CD4-positive, alpha-beta T cell treated with Interleukin-15 for 4 hours (primary cell): Measurements from ENCODE around the gene RPS25.
"Not testable (repeated sequence)": the region's sequence is repeated elsewhere in the genome, so short reads cannot be mapped to it uniquely, and the experiment has no call there.

Experiments
- DNase-seq: peaks from one replicate; pipeline ENCODE4 v3.0.0-alpha.2; 2020; ENCODE audit warnings: low spot score

Gene RPS25

DNA sequence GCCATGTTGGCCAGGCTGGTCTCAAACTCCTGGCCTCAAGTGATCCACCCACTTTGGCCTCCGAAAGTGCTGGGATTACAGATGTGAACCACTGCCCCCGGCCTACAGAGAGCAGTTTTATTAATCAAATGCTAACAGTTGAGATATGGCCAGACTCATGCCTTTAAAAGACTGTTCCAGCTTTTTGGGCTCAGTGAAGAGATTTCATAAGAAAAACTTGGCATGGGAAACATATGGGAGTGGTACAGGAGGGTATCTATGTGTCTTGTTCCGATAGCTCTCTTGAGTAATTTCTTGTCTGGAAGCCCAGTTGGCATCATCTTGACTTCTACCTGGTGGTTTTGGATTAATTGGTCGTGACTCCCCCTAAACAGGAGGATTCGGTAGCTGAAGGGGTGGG is 20.7 kb upstream of the RPS25 start:
- no peak for DNase-seq

DNA sequence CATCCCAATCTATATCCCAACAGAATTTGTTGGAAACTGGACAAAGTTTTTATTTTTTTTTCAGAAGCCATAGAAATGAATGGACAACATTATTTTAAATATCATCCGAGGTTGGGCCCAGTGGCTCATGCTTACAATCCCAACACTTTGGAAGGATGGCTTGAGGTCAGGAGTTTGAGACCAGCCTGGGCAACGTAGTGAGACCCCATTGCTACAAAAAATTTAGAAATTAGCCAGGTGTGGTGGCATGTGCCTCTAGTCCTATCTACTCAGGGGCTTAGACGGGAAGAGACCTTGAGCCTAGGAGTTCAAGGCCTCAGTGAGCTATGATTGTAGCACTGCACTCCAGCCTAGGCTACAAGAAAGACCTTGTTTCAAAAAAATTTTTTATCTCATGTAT is 16.7 kb upstream of the RPS25 start:
- no peak for DNase-seq

DNA sequence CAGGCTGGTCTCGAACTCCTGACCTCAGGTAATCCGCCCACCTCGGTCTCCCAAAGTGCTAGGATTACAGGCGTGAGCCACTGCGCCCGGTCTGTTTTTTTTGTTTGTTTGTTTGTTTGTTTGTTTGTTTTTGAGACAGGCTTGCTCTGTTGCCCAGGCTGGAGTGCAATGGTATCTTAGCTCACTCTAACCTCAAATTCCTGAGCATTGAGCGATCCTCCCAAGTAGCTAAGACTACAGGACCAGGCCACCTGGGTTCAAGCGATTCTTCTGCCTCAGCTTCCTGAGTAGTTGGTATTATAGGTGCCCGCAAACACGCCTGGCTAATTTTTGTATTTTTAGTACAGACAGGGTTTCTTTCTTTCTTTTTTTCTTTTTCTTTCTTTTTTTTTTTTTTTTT is 15.3 kb upstream of the RPS25 start:
- not testable (repeated sequence) for DNase-seq

DNA sequence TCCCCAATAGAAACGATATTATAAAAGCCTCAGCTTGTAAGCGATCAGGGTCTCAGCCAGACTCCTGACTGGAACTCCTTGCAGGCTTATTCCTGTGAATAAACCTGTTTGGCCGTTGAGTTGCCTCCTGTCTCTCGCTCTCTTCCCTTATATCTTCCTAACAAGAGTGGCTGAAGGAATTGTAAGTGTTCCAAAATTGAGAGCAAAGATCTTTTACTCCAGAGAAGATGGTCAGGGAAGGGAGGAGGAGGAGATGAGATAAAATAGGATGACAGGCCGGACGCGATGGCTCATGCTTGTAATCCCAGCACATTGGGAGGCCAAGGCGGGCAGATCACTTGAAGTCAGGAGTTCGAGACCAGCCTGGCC is 13.8 kb upstream of the RPS25 start:
- no peak for DNase-seq

DNA sequence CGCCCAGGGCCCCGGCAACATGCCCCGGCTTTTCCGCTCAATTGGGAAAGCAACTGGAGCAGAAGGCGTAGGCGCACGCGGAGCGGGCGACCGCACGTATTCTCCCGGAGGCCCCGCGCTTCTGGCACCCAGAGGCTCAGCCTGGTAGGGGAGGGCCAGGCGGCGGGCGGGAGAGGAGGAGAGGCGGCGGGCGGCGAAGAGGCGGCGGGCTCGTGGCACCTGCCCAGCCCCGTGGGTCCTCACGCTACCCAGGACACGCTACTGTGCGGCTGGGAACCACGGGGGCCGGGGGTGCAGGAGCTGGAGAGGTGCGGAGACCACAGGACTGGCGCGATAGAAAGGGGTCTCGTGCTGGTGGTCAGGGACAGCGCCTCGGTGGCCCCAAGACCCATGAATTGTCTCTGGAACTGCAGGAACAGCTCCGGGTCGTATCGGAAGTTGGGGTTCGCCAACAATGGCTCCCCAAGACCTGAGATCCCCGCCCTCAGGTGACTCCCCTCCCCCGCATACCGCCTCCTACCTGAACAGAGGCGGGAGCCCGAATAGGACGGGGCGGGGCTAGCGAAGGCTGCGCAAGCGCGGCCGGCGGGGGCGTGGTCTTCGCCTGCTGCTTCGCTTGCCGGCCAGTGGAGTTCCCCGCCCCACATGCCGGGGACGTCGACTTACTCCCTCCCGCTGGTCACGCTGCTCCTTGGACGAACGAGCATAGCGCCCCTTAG is 12.3 kb upstream of the RPS25 start, which contains the start of gene SLC37A4:
Gene SLC37A4, minus strand, starts transcription at position 549 of the 719 bp plus-strand sequence.
- DNase-seq: peak; percentile 99

DNA sequence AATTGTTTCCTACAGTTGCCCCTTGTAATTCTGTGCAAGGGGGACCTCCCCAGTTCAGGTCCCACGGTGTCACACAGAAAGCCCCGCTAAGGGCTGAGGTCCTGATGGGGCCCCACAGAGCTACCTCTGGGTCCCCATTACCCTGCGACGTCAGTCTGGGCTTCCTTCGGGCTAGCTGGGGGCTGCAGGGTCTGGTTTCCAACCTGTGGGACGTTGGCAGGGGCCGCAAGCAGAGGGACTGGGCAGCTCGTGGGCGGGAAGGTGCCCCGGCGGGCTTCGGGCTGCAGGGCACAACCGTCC is 11.8 kb upstream of the RPS25 start:
- DNase-seq: no peak

DNA sequence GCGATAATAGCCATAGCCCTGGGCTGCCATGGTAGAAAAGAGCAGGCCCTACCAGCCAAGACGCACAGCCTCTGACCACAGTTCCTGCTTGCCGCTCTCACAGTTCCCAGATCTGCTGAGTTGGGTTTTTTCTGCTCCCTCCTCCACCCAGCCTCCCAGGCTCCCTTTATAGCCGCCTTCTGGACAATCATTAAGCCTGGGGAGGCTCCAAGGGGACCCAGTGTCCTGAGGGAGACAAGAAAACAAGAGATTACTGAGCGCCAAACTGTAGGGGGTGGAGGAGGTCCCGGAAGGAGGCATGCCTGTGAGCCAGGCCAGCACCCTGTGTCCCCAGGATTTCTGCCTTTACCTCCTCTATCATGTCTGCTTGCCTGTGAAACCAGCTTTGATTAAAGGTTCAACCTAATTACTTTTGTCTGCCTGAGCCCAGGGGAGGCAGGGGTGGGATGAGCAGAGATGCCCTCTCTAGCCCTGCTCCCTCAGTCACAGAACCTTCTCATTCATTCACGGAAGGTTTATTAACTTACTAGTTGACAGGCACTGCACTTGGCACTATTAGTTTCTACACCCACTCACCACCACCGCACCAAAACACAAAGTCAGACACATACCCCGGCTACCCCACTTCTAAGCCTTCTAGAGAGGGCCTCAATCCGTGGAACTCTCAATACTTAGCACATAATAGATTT is 11.3 kb upstream of the RPS25 start:
- no peak for DNase-seq

DNA sequence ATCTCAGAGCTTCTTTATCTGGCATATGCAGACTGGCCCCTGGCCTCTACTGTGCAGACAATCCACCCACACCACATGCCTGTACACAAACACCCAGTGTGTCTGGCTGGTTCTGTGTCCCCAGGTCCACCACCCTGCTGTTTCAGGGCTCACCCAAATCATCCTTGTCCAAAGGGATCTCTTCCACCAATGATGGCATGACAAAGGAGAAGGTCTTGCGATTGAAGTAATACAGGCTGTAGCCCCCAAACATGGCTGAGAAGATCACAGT is 10.9 kb upstream of the RPS25 start:
- no peak for DNase-seq

DNA sequence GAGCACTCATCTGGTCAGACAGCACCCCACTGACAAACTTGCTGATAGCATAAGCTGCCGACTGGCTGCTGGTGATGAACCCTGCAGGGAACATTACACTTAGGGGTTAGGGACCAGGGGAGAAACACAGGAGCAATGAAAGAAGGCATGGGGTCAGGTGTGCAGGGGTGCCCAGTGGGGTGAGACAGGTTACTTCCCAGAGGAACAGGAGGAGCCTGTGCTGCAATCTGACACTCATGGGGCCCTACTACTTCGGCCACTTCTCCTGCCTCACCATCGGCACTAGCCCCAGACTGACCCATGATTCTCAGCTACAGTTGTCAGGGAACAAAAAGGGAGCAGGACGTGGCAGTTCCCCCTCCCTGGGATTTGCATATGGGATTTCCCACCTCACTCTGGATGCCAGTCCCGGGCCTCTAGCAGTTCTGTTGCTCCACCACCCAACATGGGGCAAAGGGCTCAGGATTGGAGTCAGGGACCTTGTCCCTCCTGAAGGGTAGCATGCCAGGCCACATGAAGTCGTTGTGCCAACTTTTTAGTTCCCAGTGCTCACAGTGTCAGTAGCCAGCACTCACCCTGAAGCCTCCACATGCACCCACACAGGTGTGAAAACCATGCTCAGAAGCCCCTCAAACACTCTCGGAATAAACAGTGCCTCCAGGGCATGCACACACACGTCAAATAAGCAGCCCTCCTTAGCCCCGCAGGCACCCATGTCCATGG is 10.4 kb upstream of the RPS25 start:
- no peak for DNase-seq

DNA sequence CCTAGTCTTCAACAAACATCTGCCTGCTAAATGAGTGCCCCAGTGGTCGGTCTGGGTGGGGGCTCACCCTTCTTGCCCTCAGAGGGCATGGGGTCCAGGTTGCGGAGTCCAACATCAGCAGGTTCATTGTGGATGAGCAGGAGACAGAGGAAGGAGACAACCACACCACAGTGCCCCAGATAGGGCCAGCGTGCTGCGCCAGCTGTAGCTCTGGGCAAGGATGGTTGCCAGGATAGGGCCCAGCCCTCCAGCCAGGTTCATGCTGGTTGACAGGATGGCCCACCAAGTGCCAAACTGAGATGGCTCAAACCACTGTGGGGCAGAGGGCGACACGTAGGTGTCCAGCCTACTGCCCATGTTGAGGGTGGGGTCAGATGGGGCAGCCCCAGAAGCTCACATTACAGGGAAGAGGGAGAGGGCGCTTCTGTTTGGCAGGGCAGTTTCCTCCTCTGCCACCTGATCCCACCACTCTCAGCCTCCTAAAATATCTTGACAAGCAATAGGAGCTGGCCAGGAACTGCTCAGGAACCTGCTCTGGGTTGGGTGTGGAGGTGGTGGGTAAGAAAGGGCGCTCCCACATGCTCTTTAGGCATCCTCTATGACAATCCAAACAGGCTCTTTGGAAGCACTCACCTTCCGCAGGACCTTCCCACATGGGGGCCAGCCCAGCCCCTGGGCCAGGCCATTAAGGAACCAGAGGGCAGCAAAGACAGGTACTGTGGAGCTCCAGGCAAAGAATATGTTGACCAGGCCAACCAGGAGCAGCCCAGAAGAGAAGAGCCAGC is 9.6 kb upstream of the RPS25 start:
- no peak for DNase-seq

DNA sequence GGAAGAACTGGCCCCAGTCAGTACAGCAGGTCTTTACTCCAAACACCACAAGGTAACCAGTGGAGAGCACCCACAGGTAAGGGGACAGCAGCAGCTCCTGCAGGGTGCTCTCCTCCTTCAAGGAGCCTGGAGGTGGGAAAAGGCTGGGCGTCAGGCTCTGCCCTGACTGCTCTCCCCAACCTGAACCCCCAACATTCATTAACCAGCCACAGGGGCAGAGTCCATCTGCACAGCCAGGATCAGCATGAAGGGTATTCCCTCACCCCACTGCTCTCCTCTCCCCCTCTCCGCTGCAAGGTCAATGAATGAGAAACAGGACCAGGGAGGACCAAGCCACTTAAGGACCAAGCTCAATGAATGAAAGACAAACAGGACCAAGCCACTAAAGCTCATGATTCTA is 8.8 kb upstream of the RPS25 start:
- DNase-seq: no peak

DNA sequence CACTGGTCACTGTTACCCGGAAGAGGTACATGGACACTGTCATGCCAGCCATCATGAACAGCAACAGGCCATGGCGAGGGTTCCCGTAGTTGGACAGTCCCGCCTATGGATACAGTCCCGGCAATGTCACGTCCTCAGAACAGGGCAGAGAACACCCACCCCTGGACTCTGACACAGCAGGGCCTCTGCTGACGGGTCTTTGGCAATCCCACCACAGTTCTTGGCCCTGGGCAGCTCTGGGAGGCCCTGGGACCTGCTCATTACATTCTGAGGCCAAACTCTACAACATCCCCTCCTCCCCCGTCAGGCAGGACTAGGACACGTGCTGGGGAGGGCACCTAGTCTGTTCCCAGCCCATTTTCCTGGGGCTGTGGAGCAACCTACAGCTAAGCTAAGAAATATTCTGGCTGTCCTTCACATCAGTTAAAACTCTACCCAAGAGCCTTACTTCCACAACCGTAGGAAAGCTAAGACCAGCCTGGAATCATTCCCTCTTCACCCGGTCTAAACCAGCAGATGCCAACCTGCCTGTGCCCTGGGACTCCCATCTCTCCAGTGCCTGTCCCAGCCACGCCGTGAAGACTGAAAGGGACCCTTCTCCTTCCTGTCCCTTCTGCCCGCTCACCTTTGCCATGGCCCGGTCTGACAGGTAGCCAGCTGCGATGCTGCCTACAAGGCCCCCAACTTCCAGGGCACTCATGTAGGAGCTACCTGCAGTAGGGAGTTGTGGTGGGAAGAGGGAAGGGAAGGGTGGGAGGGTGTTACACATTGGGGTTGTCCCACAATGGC is 8.0 kb upstream of the RPS25 start:
- DNase-seq: no peak

DNA sequence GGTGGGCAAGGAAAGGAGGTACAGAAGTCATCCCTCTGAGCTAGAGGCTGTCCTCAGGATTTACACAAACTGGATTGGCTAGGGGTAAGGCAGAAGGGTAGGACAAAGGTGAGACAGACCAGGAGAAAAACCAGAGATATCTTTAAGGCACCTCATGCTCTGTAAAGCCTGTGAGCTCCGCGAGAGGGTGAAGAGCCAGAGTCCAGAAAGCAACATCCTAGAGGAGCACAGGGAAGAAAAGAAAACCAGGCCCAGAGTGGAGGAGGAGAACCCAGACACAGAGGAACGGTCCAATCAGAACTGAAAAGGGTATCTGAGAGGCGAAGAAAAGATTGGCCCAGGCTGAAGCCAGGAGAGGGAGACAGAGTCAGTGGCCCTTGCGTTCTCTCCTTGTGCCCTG is 7.4 kb upstream of the RPS25 start:
- DNase-seq: no peak

DNA sequence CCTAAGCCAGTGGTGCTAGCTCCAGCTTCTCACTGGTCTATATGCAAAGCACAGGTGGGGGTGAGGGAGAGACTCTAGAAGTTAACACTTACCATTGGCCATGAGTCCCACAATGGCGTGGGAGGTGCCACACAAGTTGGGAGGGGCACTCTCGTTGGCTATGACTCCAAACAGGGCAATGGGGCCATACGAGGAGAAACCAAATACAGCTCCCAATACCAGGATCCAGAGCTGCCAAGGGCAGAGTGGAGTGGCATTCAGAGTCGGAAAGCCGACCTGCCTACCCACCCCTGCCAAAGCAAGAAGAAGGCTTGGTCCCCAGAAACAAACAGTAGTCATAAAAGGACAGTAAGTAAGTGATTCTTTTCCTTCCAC is 6.9 kb upstream of the RPS25 start:
- DNase-seq: no peak

DNA sequence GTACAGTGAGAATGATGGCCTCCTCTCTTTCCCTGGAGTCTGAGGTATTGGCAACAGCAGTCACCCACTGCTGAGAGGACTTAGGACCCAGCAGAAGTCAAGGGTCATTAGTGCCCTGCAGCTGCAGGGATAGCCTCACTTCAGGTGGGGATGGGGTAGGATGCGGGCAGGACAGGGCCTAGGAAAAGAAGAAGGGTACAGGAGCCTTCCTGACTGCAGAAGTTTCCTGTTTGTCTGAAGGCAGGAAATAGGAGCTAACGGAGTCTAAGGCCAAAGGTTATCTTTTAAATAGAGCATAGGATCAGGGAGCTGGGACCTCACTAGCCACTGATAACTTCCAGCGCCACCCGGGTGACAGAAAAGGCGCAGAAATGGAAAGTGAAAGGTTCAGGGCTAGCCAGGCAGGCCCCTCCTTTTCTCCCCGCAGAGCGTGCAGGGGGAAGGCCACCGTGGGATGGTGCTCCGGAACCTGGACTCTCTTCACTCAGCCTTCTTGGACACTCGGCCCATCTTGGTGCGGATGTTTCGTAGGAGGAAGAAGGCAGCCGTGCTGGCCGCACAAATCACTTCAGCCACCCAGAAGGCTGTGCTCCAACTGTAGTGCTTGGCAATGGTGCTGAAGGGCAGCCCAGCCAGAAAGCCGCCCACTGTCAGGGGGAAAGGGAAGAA is 6.4 kb upstream of the RPS25 start:
- no peak for DNase-seq

DNA sequence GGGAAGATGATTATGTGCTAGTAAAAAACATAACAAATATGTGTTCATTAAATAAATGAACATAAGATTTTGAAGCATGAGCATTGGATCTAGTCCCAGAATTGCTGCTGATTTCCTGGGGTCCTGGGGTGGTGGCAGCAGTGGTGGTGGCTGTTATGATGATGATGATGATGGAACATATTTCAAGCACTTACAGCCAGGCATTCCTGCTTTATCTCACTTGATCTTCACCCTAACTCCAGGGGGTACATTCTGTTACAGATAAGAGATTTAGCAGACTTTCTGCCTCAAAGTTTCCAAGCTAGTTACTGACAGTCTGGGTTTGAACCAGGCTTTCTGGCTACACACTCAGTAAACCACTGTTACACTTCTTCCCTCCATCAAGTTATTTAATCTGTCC is 5.6 kb upstream of the RPS25 start:
- no peak for DNase-seq

DNA sequence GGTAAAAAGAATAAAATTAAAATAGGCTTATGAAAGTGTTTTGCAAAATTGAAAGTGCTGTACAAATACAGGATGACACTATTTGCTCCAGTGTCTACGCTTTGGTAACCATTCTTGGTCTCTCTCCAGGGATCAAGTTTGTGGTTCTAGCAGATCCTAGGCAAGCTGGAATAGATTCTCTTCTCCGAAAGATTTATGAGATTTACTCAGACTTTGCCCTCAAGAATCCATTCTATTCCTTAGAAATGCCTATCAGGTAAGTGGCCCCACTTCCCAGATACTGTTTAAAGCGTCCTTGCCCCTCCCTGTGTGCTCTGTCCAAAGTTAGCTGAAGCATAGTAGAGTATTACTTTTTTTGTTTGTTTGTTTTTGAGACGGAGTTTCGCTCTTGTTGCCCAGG is 3.5 kb upstream of the RPS25 start:
- no peak for DNase-seq

DNA sequence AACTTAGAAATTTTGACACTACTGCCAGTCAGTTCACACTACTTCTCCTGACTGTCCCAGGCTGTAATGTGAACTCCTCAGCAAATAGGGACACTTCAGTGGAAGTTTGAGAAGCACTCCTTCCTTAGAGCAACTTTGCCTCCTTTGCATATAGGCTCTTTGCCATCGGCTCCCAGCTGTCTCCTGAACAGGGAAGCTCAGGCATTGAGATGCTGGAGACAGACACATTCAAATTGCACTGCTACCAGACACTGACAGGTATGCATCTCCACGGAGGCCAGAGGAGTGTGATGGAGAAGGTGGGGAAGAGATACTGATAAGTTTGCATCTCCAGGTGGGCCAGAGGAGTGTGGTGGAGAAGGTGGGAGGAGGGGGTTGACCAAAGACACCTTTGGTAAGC is 1.9 kb upstream of the RPS25 start:
- DNase-seq: no peak

DNA sequence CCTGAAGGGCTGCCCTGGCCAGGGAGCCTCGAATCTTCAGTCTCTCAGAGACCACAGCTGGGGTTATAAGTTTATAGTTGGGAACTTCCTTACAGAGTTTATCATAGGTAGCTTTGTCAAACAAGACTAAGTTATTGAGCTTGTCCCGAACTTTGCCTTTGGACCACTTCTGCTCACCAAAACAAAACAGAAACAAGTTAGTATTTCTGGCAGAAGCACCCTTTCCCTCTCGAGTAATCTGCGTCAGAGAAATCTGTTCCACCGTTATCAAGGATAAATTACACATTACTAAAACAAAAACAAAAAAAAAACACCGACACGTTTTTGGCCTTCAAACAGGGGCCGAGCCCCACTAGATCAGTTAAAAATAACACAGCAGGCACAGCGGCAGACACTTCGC is 766 bp downstream of the RPS25 start:
- DNase-seq: not testable (repeated sequence)

DNA sequence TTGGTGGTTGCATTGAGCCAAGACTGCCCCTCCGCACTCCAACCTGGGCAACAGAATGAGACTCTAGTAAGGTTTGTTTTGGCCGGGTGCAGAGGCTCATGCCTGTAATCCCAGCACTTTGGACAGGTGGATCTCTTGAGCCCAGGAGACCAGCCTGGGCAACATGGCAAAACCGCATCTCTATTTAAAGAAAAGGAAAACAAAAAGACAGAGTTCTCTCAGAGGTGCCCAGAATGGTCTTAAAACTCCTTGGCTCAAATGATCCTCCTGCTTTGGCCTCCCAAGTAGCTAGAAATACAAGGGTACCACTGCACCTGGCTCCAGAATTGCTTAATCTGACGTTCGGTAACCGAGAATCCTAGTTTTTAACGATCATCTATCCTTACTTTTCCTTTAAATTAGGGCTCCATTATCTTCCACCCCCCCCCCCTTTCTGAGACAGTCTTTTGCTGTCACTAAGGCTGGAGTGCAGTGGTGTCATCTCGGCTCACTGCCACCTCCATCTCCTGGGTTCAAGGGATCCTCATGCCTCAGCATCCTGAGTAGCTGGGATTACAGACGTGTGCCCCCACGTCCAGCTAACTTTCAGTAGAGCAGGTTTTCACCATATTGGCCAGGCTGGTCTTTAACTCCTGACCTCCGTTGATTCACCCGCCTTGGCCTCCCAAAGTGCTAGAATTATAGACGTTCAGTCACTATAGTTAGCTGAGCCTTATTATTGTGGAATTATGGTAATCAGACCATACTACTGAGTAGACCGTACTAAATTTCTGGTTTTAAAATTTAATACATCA is 1.7 kb downstream of the RPS25 start:
- DNase-seq: no peak

DNA sequence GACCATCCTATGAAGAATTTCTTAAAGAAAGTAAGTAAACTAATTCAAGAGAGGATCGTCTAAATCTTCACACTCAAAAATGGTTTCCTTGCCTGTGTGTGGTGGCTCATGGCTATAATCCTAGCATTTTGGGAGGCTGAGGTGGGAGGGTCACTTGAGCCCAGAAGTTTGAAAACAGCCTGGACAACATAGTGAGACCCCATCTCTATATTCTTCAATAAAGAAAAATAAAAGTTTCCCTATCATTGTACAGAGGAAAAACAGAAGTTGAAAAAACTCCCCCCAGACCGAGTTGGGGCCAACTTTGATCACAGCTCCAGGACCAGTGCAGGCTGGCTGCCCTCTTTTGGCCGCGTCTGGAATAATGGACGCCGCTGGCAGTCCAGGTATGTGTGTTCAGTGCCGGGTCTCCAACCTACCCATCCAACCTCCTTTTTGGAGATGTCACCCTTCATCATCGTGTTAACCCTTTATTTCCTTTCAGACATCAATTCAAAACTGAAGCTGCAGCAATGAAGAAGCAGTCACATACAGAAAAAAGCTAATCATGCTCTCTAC is 3.0 kb downstream of the RPS25 start:
- no peak for DNase-seq
